HepG2 (cell line): ENCODE measurements around the gene SMIM44. TPM values are rescaled to one million over a fixed set of nuclear protein-coding genes. Genes with fewer than 3 reads are reported as not detected.

Experiments
- ATAC-seq: fragments of 200-7000 bp; cut with Tn5 transposase; 3 replicates; pipeline ENCODE4 v1.9.1; 2020; ENCODE audit warnings: mild to moderate bottlenecking, moderate library complexity
- BruUV-seq: library from RNA; stranded (reverse); fragments of 400-500 nt; replicated peaks from 2 replicates; lab custom pipeline; 2021; lab: Mats Ljungman, UMichigan
- CTCF ChIA-PET: fragments of 300-600 bp; formaldehyde crosslinking; extraction: SDS; loops from one replicate; lab custom pipeline; 2021; ENCODE audit warnings: low total read pairs, inconsistent platforms, low intra/inter-chr PET ratio; lab: Yijun Ruan, JAX
- POLR2A ChIA-PET: fragments of 350-600 bp; sonication (Branson Sonifier 250); formaldehyde crosslinking; loops from one replicate; lab custom pipeline; 2020; ENCODE audit warnings: antibody characterized with exemption, inconsistent platforms; lab: Yijun Ruan, JAX
- DNase-seq: peaks from one replicate; pipeline ENCODE4 v3.0.0-alpha.2; 2015; ENCODE audit warnings: low spot score
- FAIRE-seq: peaks from 3 replicates; lab custom pipeline; 2011; peaks lifted over from hg19 to GRCh38; lab: Jason Lieb, UNC
- H2AFZ ChIP-seq: one replicate; pipeline ENCODE4 v1.6.1; 2011; ENCODE audit warnings: low read length, inconsistent platforms
- H3K27ac ChIP-seq: fragments of 300-600 bp; 3 replicates; pipeline ENCODE4 v1.8.0; 2011; ENCODE audit warnings: mixed run types, mild to moderate bottlenecking, mixed read lengths, low read length, inconsistent platforms; ENCODE audit not compliant: insufficient read depth; ENCODE audit errors: extremely low read length
- H3K27me3 ChIP-seq, 2 experiments: fragments of 200-600 bp in 1 of 2; 2 replicates in 1 of 2; 3 replicates in 1 of 2; pipeline versions ENCODE4 v1.6.0 to v1.8.0; 2011; ENCODE audit warnings: low read length in 2 of 2, mild to moderate bottlenecking in 2 of 2, moderate library complexity in 2 of 2, inconsistent platforms in 1 of 2; ENCODE audit not compliant: insufficient read depth in 2 of 2, control insufficient read depth in 1 of 2
- H3K36me3 ChIP-seq, 2 experiments: fragments of 200-600 bp in 1 of 2; replicated peaks in 1 of 2; 2 replicates in 1 of 2; 3 replicates in 1 of 2; pipeline versions ENCODE4 v1.5.1 to v1.8.0; 2011; ENCODE audit warnings: low read length in 2 of 2, inconsistent platforms in 1 of 2; ENCODE audit not compliant: insufficient read depth in 2 of 2, control insufficient read depth in 1 of 2
- H3K4me1 ChIP-seq: 2 replicates; pipeline ENCODE4 v1.5.1; 2012; ENCODE audit warnings: low read length, inconsistent platforms; ENCODE audit not compliant: insufficient read depth
- H3K4me2 ChIP-seq: 2 replicates; pipeline ENCODE4 v1.6.0; 2011; ENCODE audit warnings: low read depth, low read length, inconsistent platforms
- H3K4me3 ChIP-seq, 3 experiments: fragments of 200-600 bp in 1 of 3; sonication (generic), shearing (Covaris generic) in 1 of 3; replicated peaks in 1 of 3; 2 replicates each; pipeline ENCODE4 v1.5.1; 2011 to 2016; ENCODE audit warnings: low read length in 3 of 3, inconsistent platforms in 2 of 3, low read depth in 2 of 3, mild to moderate bottlenecking in 2 of 3, control low read depth in 1 of 3, mixed read lengths in 1 of 3; ENCODE audit not compliant: insufficient read depth in 1 of 3
- H3K79me2 ChIP-seq: one replicate; pipeline ENCODE4 v1.6.1; 2011; ENCODE audit warnings: low read length, inconsistent platforms; ENCODE audit not compliant: insufficient read depth
- H3K9ac ChIP-seq: 2 replicates; pipeline ENCODE4 v1.6.0; 2011; ENCODE audit warnings: mild to moderate bottlenecking, low read depth, low read length, inconsistent platforms; ENCODE audit not compliant: insufficient read depth
- H3K9me3 ChIP-seq: 2 replicates; pipeline ENCODE4 v1.5.1; 2012; ENCODE audit warnings: mild to moderate bottlenecking, low read length
- H4K20me1 ChIP-seq: 2 replicates; pipeline ENCODE4 v1.6.0; 2011; ENCODE audit warnings: inconsistent platforms, mild to moderate bottlenecking, low read length, moderate library complexity; ENCODE audit not compliant: insufficient read depth
- MYC ChIP-seq: sonication (generic); formaldehyde crosslinking; IDR thresholded peaks from 2 replicates; pipeline ENCODE4 v1.9.0; 2021; ENCODE audit warnings: missing genetic modification reagents, borderline replicate concordance
- ZNF768 ChIP-seq: sonication (generic); formaldehyde crosslinking; IDR thresholded peaks from 2 replicates; pipeline ENCODE4 v1.4.0; 2020; ENCODE audit warnings: missing genetic modification reagents
- WGBS: methylation state at CpG from one replicate; pipeline ENCODE4 v1.1.6; 2017; ENCODE audit warnings: low lambda C conversion rate; 5-methylcytosine and 5-hydroxymethylcytosine counted together
- in situ Hi-C: cut with HindIII; loops from 2 replicates; pipeline ENCODE4 v1.10.0; 2017; ENCODE audit warnings: low pct_unique_long_range_greater_than_20kb; ENCODE audit not compliant: extremely low pct_ligation_motif_present
- intact Hi-C: fragments of 100-400 bp; cut with micrococcal nuclease; formaldehyde crosslinking; loops from one replicate; pipeline ENCODE4 v1.10.0; 2022; ENCODE audit not compliant: unreplicated experiment
- polyA plus RNA-seq, 8 experiments: library from polyadenylated mRNA; depleted of rRNA in 3 of 8; stranded (reverse) in 7 of 8; unstranded in 1 of 8; fragments of >200 nt; fragmentation: Illumina TruSeq in 4 of 8; extraction: Trizol in 4 of 8; gene quantifications; 2 replicates each; pipeline versions ENCODE4 v1.2.1 to v1.2.3, GENCODE V29; 2011 to 2016; ENCODE audit warnings: low read depth in 4 of 8, missing spikeins in 1 of 8, mixed read lengths in 1 of 8; ENCODE audit not compliant: insufficient read depth in 1 of 8
- total RNA-seq, 5 experiments: library from RNA; depleted of rRNA; stranded (reverse); fragments of >200 nt; fragmentation: Illumina TruSeq; extraction: Trizol; gene quantifications; 2 replicates each; pipeline ENCODE4 v1.2.3, GENCODE V29; 2016; ENCODE audit warnings: low read depth in 1 of 5
- TF ChIP-seq, protein P1 (sequence below): sonication (generic); formaldehyde crosslinking; IDR thresholded peaks from 2 replicates; pipeline ENCODE4 v1.4.0; 2020; ENCODE audit warnings: missing genetic modification reagents, low read depth, mild to moderate bottlenecking, borderline replicate concordance
- TF ChIP-seq, protein P2 (sequence below): sonication (generic); formaldehyde crosslinking; IDR thresholded peaks from 2 replicates; pipeline ENCODE4 v1.4.0; 2020; ENCODE audit warnings: missing genetic modification reagents, mild to moderate bottlenecking, borderline replicate concordance

Gene SMIM44
- total and polyA plus RNA-seq, 2 of the 13 experiments (the other 11 are each of a cell fraction or from before 2014, with no cell fraction given) = not detected

DNA sequence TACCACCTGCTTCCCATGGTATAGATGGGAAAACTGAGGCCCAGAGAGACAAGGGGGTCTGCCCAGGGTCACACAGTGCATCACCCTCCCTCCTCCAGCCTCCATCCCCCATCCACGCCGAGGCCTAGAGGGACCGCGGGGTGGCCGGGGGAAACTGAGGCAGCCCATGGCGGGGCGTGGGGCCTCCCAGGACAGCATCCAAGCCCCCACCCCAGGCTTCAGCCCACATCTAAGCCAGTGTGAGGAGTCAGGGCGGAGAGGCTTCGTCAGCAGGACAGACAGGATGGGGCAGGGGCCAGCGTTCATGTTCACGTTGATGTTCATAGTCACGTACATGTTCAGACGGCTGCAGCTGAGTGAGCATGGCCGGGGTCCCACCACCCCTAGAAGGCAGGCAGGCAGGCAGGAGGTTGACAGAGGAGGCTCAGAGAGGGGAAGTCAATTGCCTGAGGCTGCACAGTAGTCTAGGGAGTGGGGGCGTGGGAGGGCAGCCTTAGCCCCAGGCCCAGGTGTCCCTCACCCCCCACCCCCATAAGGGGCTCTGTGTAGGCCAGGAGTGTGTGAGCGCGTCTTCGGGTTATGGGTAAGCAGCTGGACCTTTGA lies 26.2 kb downstream of the SMIM44 start:
- Histone ChIP-seq H3K36me3 (peaks cover 4 to 14% of the 10 kb centered on the region in 2 experiments; a peak in 3 of 5 replicates), H3K9me3 (no peaks in the 10 kb centered on the region), H2AFZ (no peak overlapping the region), H3K4me3 (no peak overlapping the region), H3K9ac (no peak overlapping the region), H3K79me2 (no peaks in the 10 kb centered on the region), H3K27ac (no peak overlapping the region), H3K4me1 (peaks cover 8% of the 10 kb centered on the region; the same call in 1 of the 2 replicates), H3K27me3 (no peaks in the 10 kb centered on the region), H4K20me1 (0 out of 2 replicates have a peak, but pooled peaks cover 2% of the 10 kb centered on the region), H3K4me2 (no peak overlapping the region)
- no TSS peak for BruUV-seq
- ChIA-PET CTCF (no interaction called here), POLR2A (no interaction called here)
- no peak; the same call in 1 of the 3 replicates for ATAC-seq
- peak; percentile 83; the same call in 1 of the 2 replicates for TF ChIP-seq ZNF768 (CRISPR knock-in tag)
- TF ChIP-seq, protein P1, sequence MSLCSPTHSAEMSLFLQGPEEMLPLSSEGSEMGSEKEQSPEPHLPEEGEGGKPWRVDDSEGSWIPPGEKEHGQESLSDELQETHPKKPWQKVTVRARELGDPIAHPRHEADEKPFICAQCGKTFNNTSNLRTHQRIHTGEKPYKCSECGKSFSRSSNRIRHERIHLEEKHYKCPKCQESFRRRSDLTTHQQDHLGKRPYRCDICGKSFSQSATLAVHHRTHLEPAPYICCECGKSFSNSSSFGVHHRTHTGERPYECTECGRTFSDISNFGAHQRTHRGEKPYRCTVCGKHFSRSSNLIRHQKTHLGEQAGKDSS (CRISPR knock-in tag) = no peak
- TF ChIP-seq, protein P2, sequence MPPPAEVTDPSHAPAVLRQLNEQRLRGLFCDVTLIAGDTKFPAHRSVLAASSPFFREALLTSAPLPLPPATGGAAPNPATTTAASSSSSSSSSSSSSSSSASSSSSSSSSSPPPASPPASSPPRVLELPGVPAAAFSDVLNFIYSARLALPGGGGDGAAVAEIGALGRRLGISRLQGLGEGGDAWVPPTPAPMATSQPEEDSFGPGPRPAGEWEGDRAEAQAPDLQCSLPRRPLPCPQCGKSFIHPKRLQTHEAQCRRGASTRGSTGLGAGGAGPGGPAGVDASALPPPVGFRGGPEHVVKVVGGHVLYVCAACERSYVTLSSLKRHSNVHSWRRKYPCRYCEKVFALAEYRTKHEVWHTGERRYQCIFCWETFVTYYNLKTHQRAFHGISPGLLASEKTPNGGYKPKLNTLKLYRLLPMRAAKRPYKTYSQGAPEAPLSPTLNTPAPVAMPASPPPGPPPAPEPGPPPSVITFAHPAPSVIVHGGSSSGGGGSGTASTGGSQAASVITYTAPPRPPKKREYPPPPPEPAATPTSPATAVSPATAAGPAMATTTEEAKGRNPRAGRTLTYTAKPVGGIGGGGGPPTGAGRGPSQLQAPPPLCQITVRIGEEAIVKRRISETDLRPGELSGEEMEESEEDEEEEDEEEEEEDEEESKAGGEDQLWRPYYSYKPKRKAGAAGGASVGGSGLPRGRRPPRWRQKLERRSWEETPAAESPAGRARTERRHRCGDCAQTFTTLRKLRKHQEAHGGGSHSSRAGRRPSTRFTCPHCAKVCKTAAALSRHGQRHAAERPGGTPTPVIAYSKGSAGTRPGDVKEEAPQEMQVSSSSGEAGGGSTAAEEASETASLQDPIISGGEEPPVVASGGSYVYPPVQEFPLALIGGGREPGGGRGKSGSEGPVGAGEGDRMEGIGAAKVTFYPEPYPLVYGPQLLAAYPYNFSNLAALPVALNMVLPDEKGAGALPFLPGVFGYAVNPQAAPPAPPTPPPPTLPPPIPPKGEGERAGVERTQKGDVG = no peak
- TF ChIP-seq MYC (CRISPR knock-in tag) = no peak
- 91% methylated on average over 18 of the region's 18 CpGs for WGBS
- intact Hi-C loops (no loop called here), in situ Hi-C loops (no loop called here)
- no peak for FAIRE-seq
- DNase-seq = no peak
